ENCODE data around the gene SND1.

SND1 gene

DNA sequence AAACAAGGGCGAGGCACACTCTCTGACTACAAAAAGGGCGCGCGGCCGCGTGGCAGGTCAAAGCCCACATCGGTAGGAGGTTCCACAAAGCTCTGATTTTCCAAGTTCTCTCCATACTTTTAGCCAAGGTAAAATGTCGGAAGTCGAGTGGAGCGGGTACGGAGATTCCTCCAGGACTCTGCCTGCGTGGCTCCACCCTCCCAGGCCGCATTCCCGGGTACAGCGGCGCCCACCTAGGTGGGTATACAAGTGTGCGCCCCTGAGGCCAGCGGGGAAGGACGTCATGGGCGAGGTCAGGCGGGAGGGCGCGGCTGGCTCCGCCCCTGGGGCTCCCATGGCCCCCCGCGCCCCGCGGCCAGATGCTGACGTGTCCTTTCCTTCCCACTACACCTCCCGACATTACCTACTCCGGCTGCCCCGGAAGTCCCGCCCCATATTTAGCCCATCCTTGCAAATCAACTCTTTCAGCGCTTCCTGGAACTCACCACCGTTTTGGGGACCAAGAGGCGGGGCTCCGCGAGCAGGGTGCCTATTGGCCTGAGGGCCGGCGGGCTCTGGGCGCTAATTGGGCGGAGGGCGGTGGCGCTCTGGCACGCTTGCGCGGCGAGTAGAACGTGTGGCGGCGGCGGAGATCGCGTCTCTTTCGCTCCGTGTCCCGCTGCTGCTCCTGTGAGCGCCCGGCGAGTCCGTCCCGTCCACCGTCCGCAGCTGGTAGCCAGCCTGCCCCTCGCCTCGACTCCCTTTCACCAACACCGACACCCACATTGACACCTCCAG lies at the start of gene SND1:
SND1 (plus strand) TSS at position 639 of the 777 bp plus-strand sequence. CDS start 180 bp downstream, outside the sequence.
- FAIRE-seq: peak; percentile 66

DNA sequence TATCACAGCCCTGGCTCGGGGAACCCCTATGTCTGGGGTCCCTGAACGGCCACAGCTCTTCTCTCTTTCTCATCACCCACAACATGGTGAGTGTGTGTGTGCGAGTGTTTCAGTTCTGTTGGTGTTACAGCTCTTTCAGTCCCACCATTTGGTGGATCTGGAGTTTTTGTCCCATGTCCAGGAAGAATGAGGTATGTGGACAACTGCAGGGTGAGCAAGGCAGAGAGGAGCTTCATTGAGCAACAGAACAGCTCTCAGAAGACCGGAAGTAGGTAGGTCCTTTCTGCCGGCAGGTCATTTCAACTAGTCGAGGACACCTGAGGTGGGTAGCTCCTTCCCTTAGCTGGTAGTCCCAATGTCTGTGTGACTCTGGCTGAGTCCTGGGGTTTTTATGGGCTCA lies 43.5 kb upstream of the SND1 start:
- FAIRE-seq: no peak

DNA sequence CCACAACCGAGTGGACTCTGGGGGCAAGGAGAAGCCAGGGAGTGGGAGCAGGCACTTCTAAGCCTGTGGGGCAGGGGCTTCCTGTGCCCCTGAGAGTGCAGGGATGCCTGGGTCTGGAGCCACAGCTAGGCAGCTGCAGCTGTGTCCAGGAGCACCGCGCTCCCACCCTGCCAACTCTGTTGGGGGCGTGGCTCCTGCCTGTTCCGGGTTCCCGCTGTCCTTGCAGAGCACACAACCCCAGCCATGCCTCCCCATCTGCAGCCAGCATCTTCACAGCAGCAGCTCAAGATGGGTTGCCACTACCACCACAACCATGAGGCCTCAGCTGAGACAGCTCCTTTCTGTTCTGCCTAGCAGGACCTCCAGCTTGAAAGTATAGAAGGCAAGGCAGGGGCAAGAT lies 42.7 kb upstream of the SND1 start:
- no peak for FAIRE-seq

DNA sequence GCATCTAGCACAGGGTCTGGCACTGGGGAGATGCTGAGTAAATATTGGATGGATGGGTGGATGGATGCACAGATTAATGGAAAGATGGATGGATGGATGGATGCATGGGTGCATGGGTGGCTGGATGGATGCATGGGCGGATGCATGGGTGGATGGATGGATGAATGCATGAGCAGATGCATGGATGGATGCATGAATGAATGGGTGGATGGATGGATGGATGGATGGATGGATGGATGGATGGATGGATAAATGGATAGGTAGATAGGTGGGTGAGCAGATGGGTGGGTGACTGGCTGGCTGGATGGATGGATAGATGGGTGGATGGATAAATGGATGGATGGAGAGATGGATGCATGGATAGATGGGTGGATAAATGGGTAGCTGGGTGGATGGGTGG lies 39.7 kb upstream of the SND1 start:
- FAIRE-seq: no peak

DNA sequence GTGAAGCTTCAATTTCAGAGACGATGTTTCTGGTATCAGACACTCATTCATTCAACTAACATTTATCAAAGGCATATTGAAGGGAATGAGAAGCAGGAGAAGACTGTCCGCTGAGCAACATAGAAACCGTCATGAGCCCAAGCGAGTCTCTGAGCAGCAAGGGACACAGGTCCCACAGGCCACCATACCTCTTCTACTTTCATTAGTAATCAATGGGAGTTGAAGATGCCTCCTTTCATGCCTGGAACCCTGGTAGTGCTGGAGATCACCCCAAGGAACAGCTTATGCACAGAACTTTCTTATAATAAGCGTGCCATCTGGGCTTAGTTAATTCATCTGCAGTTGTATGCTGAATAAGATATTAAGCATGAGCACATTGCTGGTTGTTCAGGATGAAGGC lies 35.3 kb upstream of the SND1 start:
- no peak for FAIRE-seq

DNA sequence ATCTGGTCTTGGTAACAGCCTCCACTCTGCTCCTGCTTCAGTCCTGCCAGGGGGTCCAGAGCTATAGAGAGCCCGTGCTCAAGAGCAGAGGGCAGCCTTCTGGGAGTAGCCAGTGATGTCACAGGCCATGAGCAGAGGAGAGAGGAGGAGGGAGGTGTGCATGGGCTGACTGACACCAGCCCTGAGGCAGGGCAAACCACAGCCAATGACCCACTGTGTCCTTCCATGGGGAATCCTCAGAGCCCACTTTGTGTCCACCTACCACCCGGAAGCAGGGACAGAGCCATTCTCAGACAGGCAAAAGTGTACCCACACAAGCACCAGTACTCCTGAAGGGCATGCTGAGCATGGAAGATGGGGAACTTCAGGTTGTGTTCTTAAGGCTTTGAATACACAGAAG lies 34.0 kb upstream of the SND1 start, which contains the start of gene PAX4:
PAX4 (minus strand) TSS at position 101 of the 400 bp plus-strand sequence. CDS start 2,214 bp downstream, outside the sequence.
- FAIRE-seq: no peak

DNA sequence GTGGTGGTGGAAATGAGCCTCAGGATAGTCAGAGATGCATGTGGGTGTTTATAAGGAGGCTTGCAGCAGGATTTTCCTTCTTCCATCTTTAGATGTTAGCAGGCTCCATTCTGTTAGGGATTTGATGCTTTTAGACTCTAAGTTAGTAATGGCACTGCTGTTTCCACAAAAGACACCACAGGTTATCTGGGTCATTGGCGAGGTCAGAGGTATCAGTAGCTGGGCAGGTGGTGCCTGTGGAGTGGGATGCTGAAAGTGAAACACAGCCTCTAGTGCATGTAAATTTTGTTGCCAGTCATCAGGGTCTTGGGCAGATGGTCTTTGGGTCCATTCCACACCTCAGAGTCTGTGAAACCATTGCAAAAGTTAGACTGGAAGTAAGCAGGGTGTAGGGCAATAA lies 33.2 kb upstream of the SND1 start:
- no peak for FAIRE-seq

DNA sequence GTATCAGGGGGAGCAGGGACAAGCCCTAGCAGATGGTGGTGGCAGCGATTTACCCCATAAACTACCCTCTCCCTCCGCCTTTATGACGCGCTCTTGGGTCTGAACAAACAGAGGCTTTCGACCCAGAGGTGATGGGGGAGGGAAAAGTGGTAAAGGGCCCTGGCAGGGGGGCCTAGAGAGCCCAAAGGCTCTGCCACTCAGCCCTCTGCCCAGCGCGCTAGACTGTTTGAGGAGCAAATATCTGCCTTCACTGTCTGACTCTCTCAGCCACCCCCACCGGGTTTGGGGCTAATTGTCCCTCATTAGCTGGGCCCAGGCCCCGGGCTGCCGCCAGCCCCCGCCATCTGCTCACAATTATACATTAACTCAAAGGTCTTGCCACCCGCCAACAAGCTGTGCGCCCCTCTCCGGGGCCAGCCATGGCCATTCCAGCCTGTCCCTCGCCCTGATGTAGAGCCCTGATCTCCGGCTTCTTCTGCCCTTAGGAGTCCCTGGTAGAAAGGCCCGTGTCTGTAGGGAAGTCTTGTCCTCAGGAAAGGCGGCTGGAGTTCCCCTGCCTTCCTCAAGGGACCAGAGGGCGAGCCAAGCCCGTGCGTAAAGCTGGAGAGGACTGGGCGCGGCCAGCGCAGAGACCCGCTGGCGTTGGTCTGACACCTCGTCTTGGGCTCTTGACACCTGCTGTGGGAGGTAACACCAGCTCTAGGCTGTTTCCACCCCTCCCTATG lies 32.2 kb upstream of the SND1 start:
- no peak for FAIRE-seq

DNA sequence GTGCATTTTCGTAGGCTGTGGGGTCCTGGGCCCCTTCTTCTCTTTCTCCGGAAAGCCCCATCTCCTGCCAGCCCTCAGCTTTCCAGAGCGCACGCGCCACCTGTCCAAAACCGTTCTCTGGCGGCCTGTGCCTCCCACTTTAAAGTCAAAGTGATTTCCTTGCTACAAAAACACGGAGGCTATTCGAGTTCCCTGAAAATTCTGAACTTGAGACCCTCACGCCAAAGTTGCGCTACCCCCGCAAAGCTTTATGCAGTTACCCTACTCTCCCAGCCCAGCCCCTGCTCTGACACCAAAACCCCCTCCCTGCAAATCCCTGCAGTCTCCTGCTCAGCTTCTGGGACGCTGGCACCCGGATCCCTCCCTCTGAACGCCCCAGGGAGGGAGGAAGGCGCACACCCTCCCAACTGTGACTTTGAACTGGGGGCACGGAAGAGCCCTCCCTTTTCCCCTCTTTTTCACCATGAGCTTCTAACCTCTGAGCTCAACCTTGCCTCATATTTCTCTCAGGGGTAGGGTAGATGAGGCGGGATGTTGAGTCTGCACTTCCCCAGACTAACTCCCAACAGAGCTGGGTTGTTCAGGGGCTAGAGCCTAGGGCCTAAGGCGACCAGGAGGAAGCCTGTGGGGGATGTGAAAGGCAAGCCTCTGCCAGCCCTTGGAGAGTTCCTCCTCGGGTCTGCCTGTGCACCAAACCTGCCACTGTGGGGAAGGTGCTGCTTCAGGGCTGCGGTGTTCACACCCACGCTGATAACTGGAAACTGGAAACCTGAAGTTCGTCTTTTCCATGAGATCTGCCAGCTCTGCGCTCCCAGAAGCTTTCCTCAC lies 31.4 kb upstream of the SND1 start:
- FAIRE-seq: no peak

DNA sequence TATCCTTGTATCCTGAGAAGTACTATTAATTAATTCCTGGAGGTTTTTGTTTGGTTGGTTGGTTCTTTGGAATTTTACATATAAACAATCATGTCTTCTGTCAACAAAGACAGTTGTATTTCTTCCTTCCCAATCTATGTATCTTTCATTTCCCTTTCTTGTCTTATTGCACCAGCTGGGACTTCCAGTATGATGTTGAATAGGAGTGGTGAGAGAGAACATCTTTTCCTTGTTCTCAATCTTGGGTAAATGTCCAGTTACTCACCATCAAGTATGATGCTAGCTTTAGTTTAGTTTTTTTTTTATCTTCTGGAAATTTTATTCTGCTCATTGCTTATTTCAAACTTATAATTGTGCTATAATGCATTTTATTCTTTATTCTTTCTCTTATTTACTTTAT lies 26.7 kb upstream of the SND1 start:
- no peak for FAIRE-seq

DNA sequence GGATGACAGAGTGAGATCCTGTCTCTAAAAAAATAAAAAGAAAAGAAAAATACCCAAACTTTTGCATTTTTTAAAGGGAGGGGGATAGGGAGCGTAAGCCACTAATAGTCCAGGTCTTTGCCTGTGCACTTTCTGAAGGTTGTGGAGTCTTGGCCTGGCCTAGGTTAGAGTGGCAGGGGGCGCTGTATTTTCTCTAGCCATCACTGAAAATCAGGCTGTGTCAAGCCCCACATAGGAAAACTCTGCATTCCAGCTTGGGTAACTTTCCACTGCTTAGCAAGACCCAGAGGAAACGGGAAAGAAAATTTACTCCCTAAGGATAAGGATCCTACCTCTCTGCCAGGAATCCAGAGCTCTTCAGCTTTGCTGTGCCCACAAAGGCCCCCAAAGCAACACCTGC lies 23.5 kb upstream of the SND1 start:
- FAIRE-seq: no peak

DNA sequence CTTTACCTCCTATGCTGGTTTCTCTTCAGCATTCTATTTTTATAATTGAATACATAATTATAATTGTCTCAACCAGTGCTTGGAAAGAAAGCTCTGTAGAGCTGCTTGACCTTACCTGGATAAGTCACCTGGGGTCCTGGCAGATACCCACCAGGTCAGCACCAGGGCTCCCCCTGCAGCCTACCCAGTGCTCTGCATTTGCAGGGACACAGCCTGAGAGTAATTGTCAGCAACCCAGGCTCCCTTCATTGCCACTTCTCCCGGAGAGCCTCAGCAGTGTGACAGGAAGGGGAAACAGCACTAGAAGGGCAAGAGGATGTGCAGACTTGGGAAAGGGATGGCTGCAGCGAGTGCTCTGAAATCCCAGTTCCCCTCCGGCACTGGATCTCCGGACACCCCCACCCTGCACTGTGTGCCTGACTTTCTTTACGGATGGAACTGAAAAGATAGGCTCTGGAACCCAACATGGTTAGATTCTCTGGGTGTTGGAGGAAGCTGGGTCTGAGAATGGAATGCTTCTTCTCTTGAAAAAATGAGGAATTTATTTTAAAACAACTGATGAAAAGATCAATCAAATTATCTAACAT lies 22.6 kb upstream of the SND1 start:
- no peak for FAIRE-seq

DNA sequence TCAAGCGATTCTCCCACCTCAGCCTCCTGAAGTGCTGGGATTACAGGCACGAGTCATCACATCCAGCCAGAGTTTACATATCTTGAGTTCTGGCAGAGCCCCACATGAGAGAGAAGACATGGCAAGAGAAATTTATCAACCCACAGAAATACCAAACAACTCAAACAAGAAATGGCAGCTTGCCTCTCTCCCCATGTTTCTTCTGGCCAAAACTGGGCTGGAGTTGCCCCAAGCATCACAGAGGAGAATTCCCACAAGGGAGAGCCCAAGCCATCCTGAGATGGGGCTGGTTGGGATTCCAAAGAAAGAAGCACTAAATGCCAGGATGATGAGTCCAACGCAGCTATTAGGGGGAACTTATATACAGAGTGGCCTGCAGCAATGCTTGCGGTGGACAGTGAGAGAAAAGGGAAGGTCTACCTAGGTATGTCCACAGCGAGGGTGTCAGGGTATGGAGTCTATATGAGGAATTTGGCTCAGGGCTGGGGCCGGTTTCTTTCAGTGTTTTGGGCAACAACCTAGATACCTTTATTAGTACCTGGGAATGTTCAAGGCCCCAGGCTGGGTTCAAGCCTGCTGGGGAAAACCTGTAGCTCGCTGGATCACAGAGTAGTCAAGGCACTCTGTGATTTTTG lies 19.6 kb upstream of the SND1 start:
- FAIRE-seq: no peak

DNA sequence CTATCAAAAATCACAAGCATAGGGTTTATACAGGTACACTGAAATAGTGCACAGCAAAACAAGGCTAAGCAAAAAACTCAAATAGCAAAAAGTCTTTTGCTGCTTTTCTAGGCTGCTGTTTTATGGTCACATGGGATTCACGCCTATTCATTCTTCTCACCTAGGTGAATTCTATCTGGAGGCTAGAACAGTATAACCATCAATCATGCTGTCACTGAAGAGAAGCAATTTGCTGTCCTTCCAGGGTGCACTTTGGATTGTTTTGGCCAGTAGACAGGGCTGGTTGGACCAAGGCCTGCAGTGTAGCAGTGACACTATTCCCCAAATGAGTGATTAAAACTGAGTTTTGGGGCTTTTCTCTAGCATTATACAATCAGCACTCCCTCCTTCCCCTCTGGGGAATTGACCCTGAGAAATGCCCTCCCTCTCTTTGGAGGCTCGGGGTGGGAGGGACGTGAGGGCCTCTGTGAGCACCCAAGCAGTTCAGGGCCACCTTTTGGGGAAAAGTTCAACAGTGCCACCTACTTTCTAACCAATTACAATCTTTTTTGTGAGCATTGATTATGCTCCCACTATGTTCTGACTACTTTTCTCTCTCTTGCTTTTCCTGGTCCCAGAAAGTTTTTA lies 16.2 kb upstream of the SND1 start:
- FAIRE-seq: no peak

DNA sequence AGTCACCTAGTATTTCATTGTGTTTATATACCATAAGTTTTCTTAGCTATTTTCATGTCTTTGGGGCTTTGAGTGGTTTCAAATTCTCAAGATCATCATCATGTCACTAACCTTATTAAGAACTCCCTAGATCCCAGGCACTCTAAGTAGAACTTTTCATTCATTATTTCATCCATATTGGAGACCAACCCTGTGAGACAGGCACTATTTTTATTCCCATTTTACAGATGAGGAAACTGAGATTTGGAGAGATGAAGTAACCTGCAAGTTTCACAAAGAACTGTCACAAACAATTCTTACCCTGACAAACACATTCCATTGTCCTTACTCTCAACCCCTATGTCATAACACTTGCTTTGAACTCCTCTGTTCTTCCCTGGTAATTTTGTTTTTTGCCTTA lies 13.8 kb upstream of the SND1 start:
- no peak for FAIRE-seq

DNA sequence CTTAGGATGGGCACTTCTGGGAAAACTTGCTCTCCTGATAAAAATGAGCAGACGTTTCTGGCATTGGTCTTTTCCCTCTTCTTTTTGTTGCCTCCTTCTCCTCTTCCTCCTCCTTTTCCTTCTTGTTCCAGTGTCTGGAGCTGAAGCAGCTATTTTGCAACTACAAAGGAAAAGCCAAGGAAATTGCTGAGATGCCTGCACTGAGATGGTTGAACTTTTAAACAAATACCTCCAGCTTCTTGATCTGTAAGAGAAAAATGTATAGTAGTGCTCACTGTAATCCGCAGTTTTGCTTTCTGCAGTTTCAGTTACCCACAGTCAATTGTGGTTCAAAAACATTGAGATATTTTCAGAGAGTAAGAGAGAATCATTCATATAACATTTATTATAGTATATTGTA lies 7.5 kb upstream of the SND1 start:
- no peak for FAIRE-seq

DNA sequence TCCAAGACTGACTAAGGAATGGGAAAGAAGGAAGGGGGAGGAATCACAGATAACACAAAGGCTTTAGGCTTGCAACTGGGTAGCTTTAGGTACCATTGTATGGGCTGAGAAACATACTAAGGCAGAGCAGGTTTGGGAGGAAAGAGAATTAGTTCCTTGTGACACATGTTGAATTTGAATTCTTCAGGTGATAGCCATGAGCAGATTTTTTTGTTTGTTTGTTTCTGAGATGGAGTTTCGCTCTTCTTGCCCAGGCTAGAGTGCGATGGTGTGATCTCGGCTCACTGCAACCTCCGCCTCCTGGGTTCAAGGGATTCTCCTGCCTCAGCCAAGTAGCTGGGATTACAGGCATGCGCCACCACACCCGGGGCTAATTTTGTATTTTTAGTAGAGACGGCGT lies 4.4 kb upstream of the SND1 start:
- no peak for FAIRE-seq

DNA sequence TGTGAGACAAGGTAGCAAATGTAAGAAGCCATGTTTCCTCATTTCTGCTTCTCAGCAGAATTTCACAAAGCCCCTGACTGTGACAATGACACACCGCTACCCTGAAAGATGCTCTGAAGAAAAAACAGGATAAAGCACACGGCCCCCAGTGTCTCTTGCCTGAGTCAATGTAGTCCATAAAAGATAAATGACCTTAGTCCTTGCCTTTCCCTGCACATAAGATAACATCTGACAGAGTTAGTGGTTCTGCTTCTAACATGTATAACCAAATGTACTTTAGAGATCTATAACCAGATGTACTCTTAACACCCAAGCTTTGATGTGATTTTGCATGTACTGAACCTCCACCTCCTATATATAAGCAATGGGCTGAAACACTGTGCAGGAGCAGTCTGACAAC lies 3.0 kb upstream of the SND1 start:
- FAIRE-seq: no peak

DNA sequence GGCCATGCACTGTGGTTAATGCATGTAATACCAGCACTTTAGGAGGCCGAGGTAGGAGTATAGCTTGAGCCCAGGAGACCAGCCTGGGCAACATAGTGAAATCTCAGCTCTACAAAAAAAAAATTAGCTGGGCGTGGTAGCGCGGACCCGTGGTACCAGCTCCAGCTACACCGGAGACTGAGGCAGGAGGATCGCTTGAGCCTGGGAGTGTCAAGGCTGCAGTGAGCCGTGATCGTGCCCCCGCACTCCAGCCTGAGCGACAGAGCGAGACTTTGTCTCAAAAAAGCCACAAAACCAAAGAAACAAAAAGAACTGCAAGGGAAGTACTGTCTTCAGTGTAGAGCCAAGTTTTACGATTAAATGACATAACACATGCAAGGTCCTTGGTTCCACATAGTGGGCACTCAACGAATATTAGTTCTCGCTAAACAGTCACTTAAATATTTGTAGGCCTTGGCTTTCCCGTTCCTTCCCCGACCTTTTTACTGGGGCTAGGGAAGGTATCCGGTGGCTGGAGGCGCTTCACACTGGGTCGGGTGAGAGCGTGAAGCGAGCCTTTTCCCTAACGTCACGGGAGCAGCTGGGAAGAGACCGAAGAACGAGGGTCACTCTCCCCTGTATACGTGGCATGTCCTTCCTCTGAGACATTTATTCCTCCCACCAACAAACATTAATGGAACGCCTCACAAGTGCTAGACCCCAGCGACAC lies 993 bp upstream of the SND1 start:
- FAIRE-seq: no peak

DNA sequence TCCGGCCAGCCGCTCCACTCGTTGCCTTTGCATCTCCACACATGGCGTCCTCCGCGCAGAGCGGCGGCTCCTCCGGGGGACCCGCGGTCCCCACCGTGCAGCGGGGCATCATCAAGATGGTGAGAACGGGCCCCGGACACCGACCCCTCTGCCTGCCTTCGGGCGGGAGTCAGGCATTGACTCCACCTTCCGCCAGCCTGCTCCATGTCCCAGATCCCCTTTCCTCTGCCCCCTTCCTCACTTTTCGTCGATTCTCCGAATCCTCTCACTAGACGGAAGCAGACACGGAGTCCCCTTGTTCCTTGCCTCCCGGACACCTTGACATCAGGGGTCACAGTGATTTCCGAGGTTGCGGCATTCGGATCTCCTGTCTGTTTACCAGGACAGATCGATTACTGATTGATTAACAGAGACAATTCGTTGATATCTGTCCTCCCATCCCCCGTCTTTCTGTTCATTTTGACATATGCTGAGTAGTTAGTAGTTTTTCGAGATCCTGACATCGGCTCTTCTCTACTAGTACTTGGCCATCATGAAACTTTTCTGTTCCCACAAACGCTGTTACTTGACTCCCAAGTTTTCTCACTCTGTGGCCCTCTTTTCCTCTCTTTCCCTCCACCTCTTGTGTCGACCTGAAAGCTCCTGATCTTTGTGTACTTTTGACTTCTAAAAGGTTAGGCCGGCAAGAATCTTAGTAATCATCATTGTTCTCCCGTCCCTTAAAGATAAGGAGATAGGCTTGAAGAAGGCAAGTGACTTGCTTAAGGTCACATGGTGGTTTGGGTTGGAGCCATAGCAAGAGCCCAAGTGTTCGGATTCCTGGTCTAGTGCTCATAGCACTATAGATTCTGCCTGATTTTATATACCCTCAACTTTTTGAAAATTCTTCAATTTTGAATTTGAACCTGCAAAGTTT lies 597 bp downstream of the SND1 start:
- no peak for FAIRE-seq
